ENCODE measurements around the gene PHYKPL. TPM values are rescaled to one million over a fixed set of nuclear protein-coding genes. Genes with fewer than 3 reads are reported as not detected.

The PHYKPL gene
- total RNA-seq, 1 donor from 2014 or later: 89.7 TPM

- DNase-seq: no peak
- Mint-ChIP-seq H3K36me3 (ENCODE audit: unreplicated experiment) (no peaks in the 10 kb centered on the region), H3K27ac (ENCODE audit: unreplicated experiment) (no peak overlapping the region), H3K4me1 (ENCODE audit: low read depth, unreplicated experiment) (peaks cover 5% of the 10 kb centered on the region), H3K9me3 (ENCODE audit: unreplicated experiment) (no peaks in the 10 kb centered on the region), H3K27me3 (ENCODE audit: unreplicated experiment) (peaks cover 8% of the 10 kb centered on the region), H3K4me3 (ENCODE audit: unreplicated experiment) (no peak overlapping the region)
- no peak for TF ChIP-seq CTCF (IDR thresholded peaks at IDR 0.05; ENCODE audit: partially characterized antibody, unreplicated experiment)
Observed at GRCh38 chr5:178246624-178247279, 14.2 kb upstream of the PHYKPL start.

GRCh38 chr5:178245389-178245788 lies 12.8 kb upstream of the PHYKPL start:
- Mint-ChIP-seq H3K27ac (ENCODE audit: unreplicated experiment) (no peak overlapping the region), H3K36me3 (ENCODE audit: unreplicated experiment) (no peaks in the 10 kb centered on the region), H3K4me1 (ENCODE audit: low read depth, unreplicated experiment) (peaks cover 5% of the 10 kb centered on the region), H3K4me3 (ENCODE audit: unreplicated experiment) (no peak overlapping the region), H3K9me3 (ENCODE audit: unreplicated experiment) (peaks cover 2% of the 10 kb centered on the region), H3K27me3 (ENCODE audit: unreplicated experiment) (peaks cover 8% of the 10 kb centered on the region)
- DNase-seq: no peak
- no peak for TF ChIP-seq CTCF (IDR thresholded peaks at IDR 0.05; ENCODE audit: partially characterized antibody, unreplicated experiment)

GRCh38 chr5:178244576-178244975 lies 12.0 kb upstream of the PHYKPL start:
- no peak for TF ChIP-seq CTCF (IDR thresholded peaks at IDR 0.05; ENCODE audit: partially characterized antibody, unreplicated experiment)
- Mint-ChIP-seq H3K4me3 (ENCODE audit: unreplicated experiment) (no peak overlapping the region), H3K9me3 (ENCODE audit: unreplicated experiment) (peaks cover 2% of the 10 kb centered on the region), H3K4me1 (ENCODE audit: low read depth, unreplicated experiment) (peaks cover 2% of the 10 kb centered on the region), H3K36me3 (ENCODE audit: unreplicated experiment) (no peaks in the 10 kb centered on the region), H3K27ac (ENCODE audit: unreplicated experiment) (no peak overlapping the region), H3K27me3 (ENCODE audit: unreplicated experiment) (peaks cover 8% of the 10 kb centered on the region)
- DNase-seq: no peak

- no peaks in the 10 kb centered on the region for H3K36me3 Mint-ChIP-seq (ENCODE audit: unreplicated experiment)
- H3K27me3 Mint-ChIP-seq (ENCODE audit: unreplicated experiment): peaks cover 8% of the 10 kb centered on the region
- H3K4me1 Mint-ChIP-seq (ENCODE audit: low read depth, unreplicated experiment): no peaks in the 10 kb centered on the region
- H3K4me3 Mint-ChIP-seq (ENCODE audit: unreplicated experiment): no peak overlapping the region
- no peak overlapping the region for H3K27ac Mint-ChIP-seq (ENCODE audit: unreplicated experiment)
- H3K9me3 Mint-ChIP-seq (ENCODE audit: unreplicated experiment): peaks cover 2% of the 10 kb centered on the region
- no peak for TF ChIP-seq CTCF (IDR thresholded peaks at IDR 0.05; ENCODE audit: partially characterized antibody, unreplicated experiment)
- DNase-seq: no peak
Observed at GRCh38 chr5:178242416-178242815, 9.8 kb upstream of the PHYKPL start.

- no peak overlapping the region for H3K27ac Mint-ChIP-seq (ENCODE audit: unreplicated experiment)
- TF ChIP-seq CTCF (IDR thresholded peaks at IDR 0.05; ENCODE audit: partially characterized antibody, unreplicated experiment): no peak
- DNase-seq: no peak
- no peaks in the 10 kb centered on the region for H3K36me3 Mint-ChIP-seq (ENCODE audit: unreplicated experiment)
- H3K4me1 Mint-ChIP-seq (ENCODE audit: low read depth, unreplicated experiment): no peaks in the 10 kb centered on the region
- peaks cover 5% of the 10 kb centered on the region for H3K27me3 Mint-ChIP-seq (ENCODE audit: unreplicated experiment)
- peaks cover 2% of the 10 kb centered on the region for H3K9me3 Mint-ChIP-seq (ENCODE audit: unreplicated experiment)
- H3K4me3 Mint-ChIP-seq (ENCODE audit: unreplicated experiment): no peak overlapping the region
Observed at GRCh38 chr5:178241688-178242231, 9.2 kb upstream of the PHYKPL start.
